ENCODE data around the gene CRIM1. TPM values are rescaled to one million over a fixed set of nuclear protein-coding genes. Genes with fewer than 3 reads are reported as not detected.

CRIM1 gene
- total RNA-seq (2022; extraction: Qiagen RNA extraction; ENCODE audit: low read depth): 123 to 186 TPM (median 158 TPM) in 5 replicates

GRCh38 chr2:36355151-36355889 lies at the start of gene CRIM1:
TSS of gene CRIM1 (plus strand) at chr2:36355778. CDS start at chr2:36356293, 515 bp downstream.

GRCh38 chr2:36597532-36598377 lies 242.2 kb downstream of the CRIM1 start, which contains the start of gene FEZ2:
TSS of gene FEZ2 (minus strand) at chr2:36598168. CDS start at chr2:36598142, 26 bp downstream.

Other genes starting within 250 kb of the CRIM1 start
- 40.7 to 54.9 TPM (median 48.7 TPM) in 5 replicates for gene FEZ2, start 242.4 kb downstream of the CRIM1 start, total RNA-seq (2022; extraction: Qiagen RNA extraction; ENCODE audit: low read depth)

All from A549 treated with DMSO at 1 μM for 4 hours (cell line).